GM13977 (cell line): Measurements from ENCODE around the gene RBKS.

Source experiments
- DNase-seq: peaks from one replicate; pipeline ENCODE4 v3.0.0; 2012; ENCODE audit warnings: low spot score
- in situ Hi-C: fragments of 300-500 bp; cut with MboI; formaldehyde crosslinking; loops from one replicate; pipeline ENCODE4 v1.12.0; 2022; ENCODE audit warnings: low sequenced_read_pairs, low pct_unique_long_range_greater_than_20kb, mixed read lengths, inconsistent platforms; ENCODE audit not compliant: unreplicated experiment
- TF ChIP-seq, protein P1 (sequence below): IDR thresholded peaks from 2 replicates; pipeline ENCODE4 v1.5.1; 2012; ENCODE audit warnings: mild to moderate bottlenecking, control low read depth; ENCODE audit not compliant: insufficient read depth; ENCODE audit errors: extremely low read depth, missing control alignments

The RBKS gene

DNA sequence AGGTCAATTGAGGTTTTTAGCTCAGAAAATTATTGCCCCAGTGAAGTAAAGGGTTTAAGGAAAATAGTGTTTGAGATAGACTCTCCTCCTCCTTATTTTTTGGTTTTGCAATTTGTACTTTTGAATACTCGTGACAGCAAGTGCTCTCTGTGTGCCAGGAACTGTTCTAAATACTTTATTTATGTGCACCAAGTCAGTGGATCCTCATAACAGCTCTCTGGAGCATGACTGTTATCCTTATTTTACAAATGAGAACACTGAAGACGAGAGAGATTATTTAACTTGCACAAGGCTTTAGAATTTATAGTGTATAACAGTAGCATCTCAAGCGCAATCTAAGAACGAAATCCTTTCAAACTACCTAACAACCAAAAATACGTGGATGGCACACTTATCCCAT, 25.0 kb upstream of the RBKS start:
- TF ChIP-seq, protein P1, sequence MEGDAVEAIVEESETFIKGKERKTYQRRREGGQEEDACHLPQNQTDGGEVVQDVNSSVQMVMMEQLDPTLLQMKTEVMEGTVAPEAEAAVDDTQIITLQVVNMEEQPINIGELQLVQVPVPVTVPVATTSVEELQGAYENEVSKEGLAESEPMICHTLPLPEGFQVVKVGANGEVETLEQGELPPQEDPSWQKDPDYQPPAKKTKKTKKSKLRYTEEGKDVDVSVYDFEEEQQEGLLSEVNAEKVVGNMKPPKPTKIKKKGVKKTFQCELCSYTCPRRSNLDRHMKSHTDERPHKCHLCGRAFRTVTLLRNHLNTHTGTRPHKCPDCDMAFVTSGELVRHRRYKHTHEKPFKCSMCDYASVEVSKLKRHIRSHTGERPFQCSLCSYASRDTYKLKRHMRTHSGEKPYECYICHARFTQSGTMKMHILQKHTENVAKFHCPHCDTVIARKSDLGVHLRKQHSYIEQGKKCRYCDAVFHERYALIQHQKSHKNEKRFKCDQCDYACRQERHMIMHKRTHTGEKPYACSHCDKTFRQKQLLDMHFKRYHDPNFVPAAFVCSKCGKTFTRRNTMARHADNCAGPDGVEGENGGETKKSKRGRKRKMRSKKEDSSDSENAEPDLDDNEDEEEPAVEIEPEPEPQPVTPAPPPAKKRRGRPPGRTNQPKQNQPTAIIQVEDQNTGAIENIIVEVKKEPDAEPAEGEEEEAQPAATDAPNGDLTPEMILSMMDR = no peak
- in situ Hi-C loops = no loop called here
- no peak for DNase-seq

DNA sequence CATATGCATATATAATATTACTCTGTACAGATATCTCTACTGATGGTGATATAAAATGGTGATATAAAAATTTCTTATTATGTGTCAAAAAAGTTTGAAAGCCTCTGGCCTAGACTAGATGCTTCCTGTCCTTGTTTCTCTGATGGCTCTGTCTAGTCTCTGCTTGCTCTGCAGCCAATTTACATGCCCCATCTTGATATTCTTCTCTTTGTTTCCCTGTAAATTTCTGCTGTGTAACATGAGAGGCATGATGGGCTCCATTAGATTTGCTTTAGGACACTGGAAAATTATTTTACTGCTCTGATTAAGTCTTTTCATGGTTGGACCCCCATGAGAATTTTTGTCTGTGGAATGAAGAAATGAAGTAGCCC, 24.6 kb upstream of the RBKS start:
- TF ChIP-seq, protein P1 = no peak
- in situ Hi-C loops = no loop called here
- no peak for DNase-seq

DNA sequence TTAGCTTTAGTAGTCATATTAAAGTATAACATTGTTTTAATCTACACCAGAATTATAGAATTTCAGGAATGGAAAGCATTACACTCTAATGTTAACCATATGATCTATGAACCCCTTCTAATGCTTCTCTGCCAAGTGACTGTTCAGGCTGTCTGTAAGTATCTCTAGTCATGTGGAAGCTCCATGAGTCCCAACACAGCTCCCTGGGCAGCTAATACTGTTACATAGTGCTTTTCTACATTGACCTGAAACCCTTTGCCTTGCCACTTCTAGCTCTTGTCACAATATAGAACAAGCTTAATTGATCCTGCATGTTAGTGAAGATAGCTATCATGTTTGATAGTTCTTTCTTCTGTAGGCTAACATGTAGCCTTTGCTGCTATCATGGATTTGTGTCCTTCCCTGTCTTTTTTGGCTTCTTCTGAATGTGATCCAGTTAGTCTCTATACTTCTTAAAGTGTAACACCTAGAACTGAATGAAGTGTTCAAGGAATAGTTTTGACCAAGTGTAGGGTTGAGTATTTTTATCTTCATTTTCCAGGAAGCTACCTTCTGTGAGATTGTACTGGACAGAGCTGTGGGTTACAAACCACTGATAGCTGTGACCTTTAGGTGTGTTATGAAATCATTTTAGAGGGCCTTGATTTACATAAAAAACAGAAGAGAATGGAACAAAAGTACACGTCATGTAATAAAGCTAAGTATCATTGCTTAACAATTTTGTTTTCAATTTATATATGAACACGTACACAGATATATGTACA, 24.0 kb upstream of the RBKS start:
- in situ Hi-C loops = no loop called here
- TF ChIP-seq, protein P1 = no peak
- no peak for DNase-seq

DNA sequence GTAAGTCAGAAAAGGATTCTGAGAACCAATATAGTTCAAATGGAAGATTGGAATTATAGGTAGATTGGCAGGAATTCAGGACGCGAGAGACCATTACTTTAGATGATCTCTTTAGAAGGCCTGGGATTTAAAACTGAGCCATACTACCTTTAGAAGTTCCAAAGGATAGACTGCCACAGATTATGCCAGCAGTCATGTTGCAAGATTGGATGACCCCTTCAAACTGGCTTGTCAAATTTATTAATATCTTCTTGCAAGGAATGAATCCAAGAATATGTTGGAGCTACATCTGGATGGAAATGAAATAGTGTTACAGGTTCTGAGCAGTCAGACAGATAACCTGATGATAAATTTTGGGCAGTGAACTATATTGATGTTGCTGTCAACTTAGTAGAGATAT, 22.3 kb upstream of the RBKS start:
- in situ Hi-C loops = no loop called here
- DNase-seq = no peak
- TF ChIP-seq, protein P1 = no peak

GRCh38 chr2:27911458-27912210, 21.4 kb upstream of the RBKS start:
- TF ChIP-seq, protein P1 = no peak

GRCh38 chr2:27909901-27910300, 19.7 kb upstream of the RBKS start:
- in situ Hi-C loops = no loop called here
- TF ChIP-seq, protein P1 = no peak
- DNase-seq = no peak

More at GRCh38 chr2:27911458-27912210, 21.4 kb upstream of the RBKS start:
- in situ Hi-C loops = no loop called here
- DNase-seq = no peak
